A673 (cell line): Measurements from ENCODE around the gene FAM200C. TPM values are rescaled to one million over a fixed set of nuclear protein-coding genes. Genes with fewer than 3 reads are reported as not detected.

ENCODE experiments used
- BruUV-seq: library from RNA; stranded (reverse); fragments of 400-500 nt; replicated peaks from 2 replicates; lab custom pipeline; 2021; lab: Mats Ljungman, UMichigan
- CTCF ChIA-PET: fragments of 300-600 bp; sonication (Branson Sonifier 250); formaldehyde crosslinking; loops from one replicate; lab custom pipeline; 2022; ENCODE audit warnings: antibody characterized with exemption; lab: Charles Lee
- POLR2A ChIA-PET: fragments of 300-600 bp; sonication (Branson Sonifier 250); formaldehyde crosslinking; loops from one replicate; lab custom pipeline; 2022; ENCODE audit warnings: antibody characterized with exemption; ENCODE audit not compliant: low non-redundant PET; lab: Charles Lee
- DNase-seq: peaks from one replicate; pipeline ENCODE4 v3.0.0-alpha.2; 2015; ENCODE audit warnings: low spot score
- H3K27ac ChIP-seq: fragments of 200-600 bp; sonication (generic); 2 replicates; pipeline ENCODE4 v1.5.1; 2016; ENCODE audit warnings: mixed run types, low read depth, mild to moderate bottlenecking, mixed read lengths, antibody characterized with exemption, low read length; ENCODE audit not compliant: poor library complexity, severe bottlenecking
- H3K27me3 ChIP-seq: fragments of 200-600 bp; sonication (generic); replicated peaks from 2 replicates; pipeline ENCODE4 v1.6.1; 2017; ENCODE audit warnings: mixed run types, low read depth, mild to moderate bottlenecking, mixed read lengths, antibody characterized with exemption, low read length; ENCODE audit not compliant: insufficient read depth, poor library complexity
- H3K36me3 ChIP-seq: fragments of 200-600 bp; sonication (generic); 2 replicates; pipeline ENCODE4 v1.6.1; 2016; ENCODE audit warnings: mixed run types, mild to moderate bottlenecking, mixed read lengths, antibody characterized with exemption, low read length; ENCODE audit not compliant: insufficient read depth, poor library complexity, severe bottlenecking
- H3K4me1 ChIP-seq: fragments of 200-600 bp; sonication (generic); 2 replicates; pipeline ENCODE4 v1.6.1; 2017; ENCODE audit warnings: mixed run types, mild to moderate bottlenecking, mixed read lengths, antibody characterized with exemption, low read length; ENCODE audit not compliant: insufficient read depth, poor library complexity, severe bottlenecking
- H3K4me3 ChIP-seq: fragments of 200-600 bp; sonication (generic); 2 replicates; pipeline ENCODE4 v1.5.1; 2016; ENCODE audit warnings: low read depth, mixed run types, mild to moderate bottlenecking, mixed read lengths, low read length; ENCODE audit not compliant: poor library complexity, severe bottlenecking
- H3K9me3 ChIP-seq: fragments of 200-600 bp; sonication (generic); 2 replicates; pipeline ENCODE4 v1.6.1; 2016; ENCODE audit warnings: mixed run types, low read depth, mild to moderate bottlenecking, mixed read lengths, antibody characterized with exemption, low read length; ENCODE audit not compliant: poor library complexity, severe bottlenecking
- CTCF ChIP-seq: fragments of 300-800, 200-600 bp; sonication (generic); conservative IDR thresholded peaks from 2 replicates; pipeline ENCODE4 v1.5.1; 2017; ENCODE audit warnings: low read depth, mild to moderate bottlenecking, antibody characterized with exemption, low read length, moderate library complexity, mixed read lengths
- EZH2 ChIP-seq: fragments of 200-600 bp; sonication (generic); IDR thresholded peaks from 2 replicates; pipeline ENCODE4 v1.6.1; 2017; ENCODE audit warnings: borderline replicate concordance, low read depth, mild to moderate bottlenecking, mixed read lengths, antibody characterized with exemption, low read length; ENCODE audit not compliant: poor library complexity, severe bottlenecking
- intact Hi-C: fragments of 100-400 bp; cut with micrococcal nuclease; formaldehyde crosslinking; loops from one replicate; pipeline ENCODE4 v1.10.0; 2022; ENCODE audit not compliant: unreplicated experiment
- total RNA-seq: library from RNA; stranded (reverse); gene quantifications from 2 replicates; pipeline ENCODE4 v1.2.3, GENCODE V29; 2021

FAM200C gene
- total RNA-seq, 1 experiment from 2014 or later, result 6.3 TPM

GRCh38 chr5:160347448-160347847 lies 52.4 kb downstream of the FAM200C start:
- TF ChIP-seq EZH2, result no peak
- no peak for TF ChIP-seq CTCF
- Histone ChIP-seq H3K9me3 (no peaks in the 10 kb centered on the region), H3K27me3 (no peaks in the 10 kb centered on the region), H3K27ac (no peak overlapping the region), H3K4me3 (no peak overlapping the region), H3K36me3 (no peaks in the 10 kb centered on the region), H3K4me1 (peaks cover 4% of the 10 kb centered on the region)
- DNase-seq, result no peak
- ChIA-PET POLR2A (no interaction called here), CTCF (no interaction called here)
- BruUV-seq, result no TSS peak
- intact Hi-C loops, result no loop called here

Other genes starting within 250 kb of the FAM200C start
- 0.52 and 0.83 TPM in 2 replicates for gene FABP6, start 170.5 kb downstream of the FAM200C start, total RNA-seq
- 7.6 and 11.9 TPM in 2 replicates for gene CCNJL, start 87.5 kb downstream of the FAM200C start, total RNA-seq
- gene C1QTNF2, start 29.4 kb downstream of the FAM200C start, total RNA-seq, result 0.24 and 0.39 TPM in 2 replicates
- gene SLU7, start 19.0 kb upstream of the FAM200C start, total RNA-seq, result 37.4 and 43.1 TPM in 2 replicates
- gene PTTG1, start 21.8 kb upstream of the FAM200C start, total RNA-seq, result 192 and 199 TPM in 2 replicates